ENCODE data around the gene FBXO3.
"Not testable (repeated sequence)": the region's sequence is repeated elsewhere in the genome, so short reads cannot be mapped to it uniquely, and the experiment has no call there.

Gene FBXO3

DNA sequence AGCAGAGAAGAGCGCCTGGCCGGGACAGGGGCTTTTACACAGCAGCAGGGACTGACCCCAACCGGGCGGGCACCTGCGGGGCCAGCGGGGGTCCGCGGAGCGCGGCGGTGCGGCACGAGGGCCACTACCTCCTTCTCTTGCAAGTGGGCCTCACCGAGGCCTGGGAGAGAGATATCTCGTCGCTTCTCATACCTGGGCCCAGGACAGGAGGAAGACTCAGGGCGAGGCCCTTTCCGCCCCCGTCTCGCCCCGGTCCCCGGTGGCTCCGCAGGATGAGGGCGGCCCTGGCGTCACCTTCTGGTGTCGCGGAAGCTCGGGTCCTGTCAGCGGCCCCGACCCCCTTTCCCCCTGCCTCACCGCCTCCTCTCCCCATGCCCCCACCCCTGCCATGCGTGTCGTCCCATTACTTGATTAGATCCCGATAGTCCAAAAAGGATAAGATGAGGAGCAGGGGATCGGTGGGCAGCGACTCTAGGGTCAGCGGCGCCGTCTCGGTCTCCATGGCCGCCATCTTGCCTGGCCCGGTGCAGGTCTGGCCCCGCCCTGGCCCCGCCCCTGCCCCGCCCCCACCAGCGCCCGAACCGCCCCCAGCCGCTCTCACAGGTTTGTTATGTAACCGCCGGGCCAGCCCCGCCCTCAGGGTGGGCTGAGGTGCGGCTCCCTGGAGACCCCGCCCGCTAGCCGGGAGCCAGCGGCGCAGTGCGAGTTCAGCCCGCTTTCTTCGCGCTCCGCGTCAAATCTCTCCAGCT lies at the start of gene FBXO3:
Gene FBXO3 (minus strand): TSS at position 534 of the 749 bp plus-strand sequence. CDS start 23 bp downstream, at position 511.
- peak; percentile 69 to 76 (median 72) for DNase-seq (ENCODE audit: low read depth in 3 of 3, low spot score in 1 of 3)

DNA sequence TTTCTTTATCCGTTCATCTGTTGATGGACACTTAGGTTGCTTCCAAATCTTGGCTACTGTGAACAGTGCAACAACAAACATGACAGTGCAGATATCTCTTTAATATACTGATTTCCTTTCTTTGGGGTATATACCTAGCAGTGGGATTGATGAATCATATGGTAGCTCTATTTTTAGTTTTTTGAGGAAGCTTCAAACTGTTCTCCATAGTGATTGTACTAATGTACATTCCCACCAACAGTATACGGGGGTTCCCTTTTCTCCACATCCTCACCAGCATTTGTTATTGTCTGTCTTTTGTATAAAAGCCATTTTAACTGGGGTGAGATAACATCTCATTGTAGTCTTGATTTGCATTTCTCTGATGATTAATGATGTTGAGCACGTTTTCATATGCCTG lies 48.7 kb upstream of the FBXO3 start:
- not testable (repeated sequence) for DNase-seq (ENCODE audit: low read depth in 3 of 3, low spot score in 1 of 3)

DNA sequence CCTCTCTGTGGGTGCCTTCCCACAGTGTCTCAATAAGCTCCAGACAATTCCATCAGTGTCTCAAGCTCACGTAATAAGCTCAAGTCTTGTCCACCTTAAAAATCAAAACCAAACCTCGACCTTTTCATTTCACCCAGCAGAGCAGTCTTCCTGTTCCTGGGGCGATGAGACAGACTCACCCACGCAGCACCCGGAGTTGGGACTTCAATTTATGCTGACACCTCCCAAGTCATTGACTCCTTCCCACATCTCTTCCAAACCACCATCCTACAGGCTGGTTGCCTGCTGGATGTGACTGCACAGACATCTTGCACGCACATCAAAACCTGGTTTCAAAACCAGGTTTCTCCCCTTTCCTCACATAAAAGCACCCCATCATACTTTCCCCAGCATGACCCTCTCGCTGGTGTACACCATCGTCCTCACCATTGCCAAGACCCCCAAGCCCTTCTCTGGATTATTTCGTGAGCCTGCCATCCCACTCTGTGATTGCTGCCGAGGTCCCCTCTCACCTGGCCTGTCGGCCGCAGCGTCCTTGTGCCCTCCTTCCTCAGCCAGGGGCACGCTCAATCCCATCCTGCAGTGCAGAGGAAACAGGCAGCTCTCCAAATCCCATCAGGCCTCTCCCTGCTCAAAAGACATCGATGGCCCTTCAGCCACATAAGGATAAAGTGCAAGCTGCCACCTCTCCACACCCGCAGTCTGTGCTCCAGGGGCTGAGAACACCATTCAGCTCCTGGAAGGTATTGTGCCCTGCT lies 45.1 kb upstream of the FBXO3 start:
- DNase-seq (ENCODE audit: low read depth in 3 of 3, low spot score in 1 of 3) = no peak

DNA sequence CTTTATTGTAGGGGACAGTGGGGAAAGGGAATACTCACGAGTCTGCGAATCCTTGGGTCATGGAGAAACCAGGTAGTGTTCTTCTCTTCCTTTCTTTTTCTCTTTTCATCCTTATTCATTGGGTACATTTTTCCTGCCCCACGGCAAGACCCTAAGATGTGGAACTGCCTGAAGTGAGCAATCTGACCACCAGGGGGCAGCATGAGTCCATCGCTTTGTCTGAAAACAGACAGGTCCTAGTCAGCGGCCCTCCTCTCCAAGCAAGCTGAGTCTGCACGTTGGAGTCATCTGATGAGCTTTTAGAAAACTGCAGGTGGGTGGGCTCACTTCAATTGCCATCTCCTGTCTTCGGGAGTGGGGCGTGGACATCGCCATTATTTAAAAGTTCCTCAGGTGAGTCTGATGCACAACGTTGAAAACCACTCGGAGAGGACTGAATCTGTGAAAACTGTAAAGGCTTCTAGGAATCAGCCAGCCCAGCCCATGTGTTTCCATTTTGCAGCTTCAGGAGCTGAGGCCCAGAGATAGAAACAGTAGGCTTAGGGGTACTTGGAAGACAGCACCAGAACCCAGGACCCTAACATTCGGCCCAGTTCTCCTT lies 34.0 kb upstream of the FBXO3 start:
- DNase-seq (ENCODE audit: low read depth in 3 of 3, low spot score in 1 of 3) = peak; percentile 49 to 90 (median 75)

DNA sequence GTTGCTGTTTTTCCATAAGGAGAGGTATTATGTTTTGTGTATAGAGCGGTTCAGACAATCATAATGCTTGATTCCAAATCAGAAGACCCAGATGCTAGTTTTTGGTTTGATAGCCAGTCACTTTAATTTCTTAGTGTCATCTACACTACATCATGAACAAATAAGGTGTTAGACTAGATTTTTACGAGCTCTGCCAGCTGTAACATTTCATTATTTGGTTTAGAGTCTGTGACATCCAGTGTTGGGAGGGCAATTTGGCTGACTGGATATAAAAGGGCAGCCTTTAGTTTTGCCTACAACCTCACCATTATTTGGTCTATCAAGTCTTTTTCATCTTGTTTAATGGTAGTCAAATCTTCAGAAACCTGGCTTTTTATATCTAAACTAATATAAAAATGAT lies 30.2 kb upstream of the FBXO3 start:
- DNase-seq (ENCODE audit: low read depth in 3 of 3, low spot score in 1 of 3) = no peak

GRCh38 chr11:33802194-33802950 lies 28.1 kb upstream of the FBXO3 start:
- DNase-seq (ENCODE audit: low read depth in 3 of 3, low spot score in 1 of 3) = peak in 1 of 3 donors; percentile 10

DNA sequence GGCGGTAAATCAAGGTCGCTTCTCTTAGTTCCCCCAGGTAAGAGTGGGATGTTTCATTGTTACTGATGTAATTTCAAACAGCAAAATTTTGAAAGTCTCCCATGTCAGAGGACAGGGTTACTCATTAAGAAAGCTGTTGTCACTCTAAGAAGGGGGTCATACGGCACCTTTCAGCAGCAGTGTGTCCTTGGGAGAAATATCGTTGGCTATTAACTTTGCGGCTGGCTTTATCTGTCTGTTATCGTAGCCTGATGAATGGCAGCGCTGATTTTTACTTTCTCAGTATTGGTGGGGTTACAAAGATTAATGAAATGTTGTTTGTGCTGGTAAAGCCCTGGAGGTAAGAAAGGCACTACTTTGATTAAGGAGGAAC lies 27.5 kb upstream of the FBXO3 start:
- no peak for DNase-seq (ENCODE audit: low read depth in 3 of 3, low spot score in 1 of 3)

DNA sequence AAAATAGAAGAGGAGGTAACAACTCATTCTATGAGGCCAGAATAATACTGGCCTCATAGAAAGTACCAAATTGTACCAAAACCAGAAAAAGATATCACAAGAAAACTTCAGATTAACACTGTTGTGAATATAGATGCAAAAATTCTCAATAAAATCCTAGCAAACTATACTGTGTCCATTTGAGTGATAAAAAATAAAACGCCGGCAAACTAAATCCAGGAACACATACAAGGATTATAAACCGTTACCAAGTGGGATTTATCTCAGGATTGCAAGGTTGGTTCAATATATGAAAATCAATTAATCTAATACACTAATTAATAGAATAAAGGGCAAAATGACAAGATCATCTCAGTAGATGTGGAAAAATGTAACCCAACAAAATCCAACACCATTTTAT lies 23.6 kb upstream of the FBXO3 start:
- DNase-seq (ENCODE audit: low read depth in 3 of 3, low spot score in 1 of 3) = no peak

DNA sequence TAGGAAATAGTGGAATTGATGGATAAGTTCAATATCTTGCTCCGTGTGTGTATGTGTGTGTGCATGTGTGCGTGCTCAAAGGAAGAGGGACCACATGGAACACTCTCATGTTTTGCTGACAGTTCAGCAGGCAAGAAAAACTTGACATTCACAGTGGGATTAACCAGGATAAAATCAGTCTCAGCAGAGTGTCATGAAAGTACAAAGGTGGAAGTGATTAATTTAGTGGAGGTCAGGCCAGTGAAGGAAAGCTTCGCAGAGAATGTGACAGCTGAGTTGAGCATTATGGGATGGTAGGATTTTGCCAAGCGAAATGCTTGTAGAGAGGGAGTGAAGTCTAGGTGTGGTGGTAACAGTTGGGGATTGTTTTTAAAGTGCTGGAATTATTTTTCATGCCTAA lies 15.7 kb upstream of the FBXO3 start:
- DNase-seq (ENCODE audit: low read depth in 3 of 3, low spot score in 1 of 3) = no peak

GRCh38 chr11:33788095-33788494 lies 13.8 kb upstream of the FBXO3 start:
- not testable (repeated sequence) for DNase-seq (ENCODE audit: low read depth in 3 of 3, low spot score in 1 of 3)

GRCh38 chr11:33787076-33787475 lies 12.8 kb upstream of the FBXO3 start:
- DNase-seq (ENCODE audit: low read depth in 3 of 3, low spot score in 1 of 3) = no peak

- DNase-seq (ENCODE audit: low read depth in 3 of 3, low spot score in 1 of 3) = no peak
Measured at GRCh38 chr11:33785609-33786008, 11.3 kb upstream of the FBXO3 start.

- no peak for DNase-seq (ENCODE audit: low read depth in 3 of 3, low spot score in 1 of 3)
Measured at GRCh38 chr11:33779849-33780528, 5.7 kb upstream of the FBXO3 start.

DNA sequence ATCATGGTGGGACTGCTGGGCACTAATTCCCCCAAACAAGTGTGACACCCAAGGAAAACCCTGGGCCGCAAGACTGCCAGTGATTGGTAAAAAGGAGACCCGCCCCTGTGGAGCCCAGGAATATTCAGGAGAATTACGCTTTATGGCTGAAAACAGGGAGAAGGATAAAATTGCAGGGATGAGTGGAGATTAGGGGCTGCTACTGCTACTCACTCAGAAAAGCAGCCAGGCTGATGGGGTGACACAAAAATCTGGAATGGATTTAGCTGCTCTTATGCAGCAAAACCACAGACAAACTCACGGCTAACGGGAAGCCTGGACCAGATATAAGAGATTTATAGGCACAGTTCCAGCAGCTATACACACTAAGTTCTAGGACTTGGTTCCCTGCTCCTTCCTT lies 4.4 kb upstream of the FBXO3 start:
- DNase-seq (ENCODE audit: low read depth in 3 of 3, low spot score in 1 of 3) = no peak

DNA sequence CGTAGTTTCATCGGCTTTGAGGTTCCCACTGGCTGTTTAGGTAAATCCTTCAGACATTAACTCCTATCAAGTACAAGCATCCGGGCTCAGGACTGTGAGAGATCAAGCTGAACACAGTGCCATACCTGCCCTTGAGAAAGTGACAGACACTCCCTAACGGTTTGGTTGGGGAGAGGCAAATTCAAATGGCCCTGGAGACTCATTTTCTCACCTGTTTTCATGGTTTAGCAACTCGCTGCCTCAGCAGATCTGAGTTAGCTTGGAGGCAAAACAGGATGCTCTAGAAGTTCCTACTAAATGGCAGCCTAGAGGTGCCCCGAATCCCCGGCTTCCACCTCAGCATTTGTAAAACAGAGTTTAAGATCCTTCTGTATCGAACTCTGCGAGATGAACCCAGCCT lies 3.6 kb upstream of the FBXO3 start:
- no peak for DNase-seq (ENCODE audit: low read depth in 3 of 3, low spot score in 1 of 3)

GRCh38 chr11:33775832-33776470 lies 1.6 kb upstream of the FBXO3 start:
- no peak for DNase-seq (ENCODE audit: low read depth in 3 of 3, low spot score in 1 of 3)

GRCh38 chr11:33775467-33775807 lies 1.1 kb upstream of the FBXO3 start:
- DNase-seq (ENCODE audit: low read depth in 3 of 3, low spot score in 1 of 3) = no peak

DNA sequence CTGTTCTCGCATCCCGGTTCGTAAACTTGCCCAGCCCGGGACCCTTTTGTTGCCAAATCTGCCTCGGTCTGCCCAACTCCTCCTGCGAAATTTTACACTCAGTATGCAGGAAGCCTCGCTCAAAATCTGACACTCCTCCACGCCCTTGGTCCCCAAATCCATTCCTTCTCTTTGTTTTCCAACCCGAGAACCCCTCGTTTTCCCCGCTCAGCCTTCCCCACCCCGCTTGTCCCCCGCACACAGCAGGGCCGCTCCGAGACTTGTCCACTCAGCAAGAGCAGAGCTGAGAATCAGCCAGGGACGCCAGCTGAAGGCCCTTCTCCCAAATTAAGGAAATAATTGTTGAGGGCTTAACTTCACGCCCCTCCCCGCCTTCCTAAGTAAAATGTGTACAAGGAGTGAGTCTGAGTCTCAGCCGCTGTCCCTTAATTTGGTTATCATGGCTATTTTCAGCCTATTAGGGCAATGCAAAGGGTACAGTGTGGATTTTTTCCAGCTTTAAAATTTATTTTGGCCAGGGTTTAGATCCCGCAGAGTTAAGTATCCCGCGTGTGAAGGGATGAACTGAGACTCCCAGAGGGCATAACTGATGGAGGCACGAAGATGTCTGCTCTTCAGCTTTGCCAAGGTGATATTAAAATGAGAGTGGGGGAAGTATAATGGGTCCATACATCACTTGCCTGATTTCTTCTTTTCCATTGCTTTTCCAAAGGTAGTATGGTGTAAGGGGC lies 581 bp upstream of the FBXO3 start:
- no peak for DNase-seq (ENCODE audit: low read depth in 3 of 3, low spot score in 1 of 3)

GRCh38 chr11:33773404-33773986 lies 825 bp downstream of the FBXO3 start:
- no peak for DNase-seq (ENCODE audit: low read depth in 3 of 3, low spot score in 1 of 3)
